ENCODE data around the gene CMTM4. TPM values are rescaled to one million over a fixed set of nuclear protein-coding genes. Genes with fewer than 3 reads are reported as not detected.
A peak's percentile ranks its signal among the peaks of the same experiment; 100 is the strongest.

The CMTM4 gene
- total RNA-seq, 1 experiment from 2014 or later = 0.71 TPM

GRCh38 chr16:66651474-66651765, 45.1 kb downstream of the CMTM4 start:
- DNase-seq = no peak
- Histone ChIP-seq H3K4me2 (ENCODE audit: low read depth, low read length, poor library complexity, severe bottlenecking) (peak overlapping the region; percentile 40), H3K9me3 (ENCODE audit: low read length) (no peaks in the 10 kb centered on the region), H3K9me2 (replicated peaks; ENCODE audit: insufficient read depth, low read length) (no peaks in the 10 kb centered on the region), H4K20me1 (ENCODE audit: insufficient read depth, low read depth, low read length) (no peaks in the 10 kb centered on the region), H3K27me3 (ENCODE audit: low read length) (no peaks in the 10 kb centered on the region), H2AFZ (ENCODE audit: low read length) (peak overlapping the region; percentile 44; the same call in 1 of the 2 replicates), H3K4me1 (ENCODE audit: low read length) (peaks cover 5% of the 10 kb centered on the region), H3K9ac (ENCODE audit: low read length) (no peak overlapping the region), H3K27ac (ENCODE audit: low read length) (no peak overlapping the region), H3K36me3 (ENCODE audit: insufficient read depth, low read length) (no peaks in the 10 kb centered on the region), H3K79me2 (ENCODE audit: low read length) (no peaks in the 10 kb centered on the region), H3K4me3 (ENCODE audit: low read length) (no peak overlapping the region; the same call in 1 of the 2 replicates)

- H3K4me3 ChIP-seq (ENCODE audit: low read length) = no peak overlapping the region; the same call in 1 of the 2 replicates
- peak overlapping the region; percentile 40 for H3K4me2 ChIP-seq (ENCODE audit: low read depth, low read length, poor library complexity, severe bottlenecking)
Measured at GRCh38 chr16:66650707-66651473, 45.7 kb downstream of the CMTM4 start.

GRCh38 chr16:66649636-66650205, 46.8 kb downstream of the CMTM4 start:
- no peak overlapping the region for H3K4me2 ChIP-seq (ENCODE audit: low read depth, low read length, poor library complexity, severe bottlenecking)
- peaks cover 5% of the 10 kb centered on the region for H3K4me1 ChIP-seq (ENCODE audit: low read length)
- H3K36me3 ChIP-seq (ENCODE audit: insufficient read depth, low read length) = no peaks in the 10 kb centered on the region
- no peaks in the 10 kb centered on the region for H3K9me3 ChIP-seq (ENCODE audit: low read length)
- no peak overlapping the region for H2AFZ ChIP-seq (ENCODE audit: low read length)
- no peak overlapping the region for H3K9ac ChIP-seq (ENCODE audit: low read length)
- no peaks in the 10 kb centered on the region for H3K79me2 ChIP-seq (ENCODE audit: low read length)
- no peak for DNase-seq
- H4K20me1 ChIP-seq (ENCODE audit: insufficient read depth, low read depth, low read length) = no peaks in the 10 kb centered on the region
- H3K9me2 ChIP-seq (replicated peaks; ENCODE audit: insufficient read depth, low read length) = no peaks in the 10 kb centered on the region
- H3K4me3 ChIP-seq (ENCODE audit: low read length) = no peak overlapping the region
- no peaks in the 10 kb centered on the region for H3K27me3 ChIP-seq (ENCODE audit: low read length)
- H3K27ac ChIP-seq (ENCODE audit: low read length) = no peak overlapping the region

More at GRCh38 chr16:66650707-66651473, 45.7 kb downstream of the CMTM4 start:
- DNase-seq = peak; percentile 94
- Histone ChIP-seq H4K20me1 (ENCODE audit: insufficient read depth, low read depth, low read length) (no peaks in the 10 kb centered on the region), H3K9ac (ENCODE audit: low read length) (no peak overlapping the region), H3K9me2 (replicated peaks; ENCODE audit: insufficient read depth, low read length) (no peaks in the 10 kb centered on the region), H3K36me3 (ENCODE audit: insufficient read depth, low read length) (no peaks in the 10 kb centered on the region), H3K9me3 (ENCODE audit: low read length) (no peaks in the 10 kb centered on the region), H3K79me2 (ENCODE audit: low read length) (no peaks in the 10 kb centered on the region), H2AFZ (ENCODE audit: low read length) (peak overlapping the region; percentile 44), H3K27me3 (ENCODE audit: low read length) (no peaks in the 10 kb centered on the region), H3K4me1 (ENCODE audit: low read length) (peaks cover 5% of the 10 kb centered on the region), H3K27ac (ENCODE audit: low read length) (no peak overlapping the region)

GRCh38 chr16:66649167-66649566, 47.4 kb downstream of the CMTM4 start:
- H3K4me1 ChIP-seq (ENCODE audit: low read length) = peaks cover 5% of the 10 kb centered on the region
- H3K9ac ChIP-seq (ENCODE audit: low read length) = no peak overlapping the region
- H2AFZ ChIP-seq (ENCODE audit: low read length) = no peak overlapping the region
- H3K4me2 ChIP-seq (ENCODE audit: low read depth, low read length, poor library complexity, severe bottlenecking) = no peak overlapping the region
- no peak for DNase-seq
- no peaks in the 10 kb centered on the region for H3K9me3 ChIP-seq (ENCODE audit: low read length)
- no peaks in the 10 kb centered on the region for H3K79me2 ChIP-seq (ENCODE audit: low read length)
- H3K27ac ChIP-seq (ENCODE audit: low read length) = no peak overlapping the region
- no peaks in the 10 kb centered on the region for H3K9me2 ChIP-seq (replicated peaks; ENCODE audit: insufficient read depth, low read length)
- no peaks in the 10 kb centered on the region for H4K20me1 ChIP-seq (ENCODE audit: insufficient read depth, low read depth, low read length)
- H3K27me3 ChIP-seq (ENCODE audit: low read length) = no peaks in the 10 kb centered on the region
- H3K4me3 ChIP-seq (ENCODE audit: low read length) = no peak overlapping the region
- no peaks in the 10 kb centered on the region for H3K36me3 ChIP-seq (ENCODE audit: insufficient read depth, low read length)

GRCh38 chr16:66647866-66648265, 48.7 kb downstream of the CMTM4 start:
- H3K36me3 ChIP-seq (ENCODE audit: insufficient read depth, low read length) = no peaks in the 10 kb centered on the region
- no peaks in the 10 kb centered on the region for H4K20me1 ChIP-seq (ENCODE audit: insufficient read depth, low read depth, low read length)
- H2AFZ ChIP-seq (ENCODE audit: low read length) = no peak overlapping the region
- no peaks in the 10 kb centered on the region for H3K79me2 ChIP-seq (ENCODE audit: low read length)
- H3K9me3 ChIP-seq (ENCODE audit: low read length) = no peaks in the 10 kb centered on the region
- no peaks in the 10 kb centered on the region for H3K27me3 ChIP-seq (ENCODE audit: low read length)
- H3K9me2 ChIP-seq (replicated peaks; ENCODE audit: insufficient read depth, low read length) = no peaks in the 10 kb centered on the region
- peaks cover 5% of the 10 kb centered on the region for H3K4me1 ChIP-seq (ENCODE audit: low read length)
- no peak for DNase-seq
- H3K9ac ChIP-seq (ENCODE audit: low read length) = no peak overlapping the region
- H3K4me2 ChIP-seq (ENCODE audit: low read depth, low read length, poor library complexity, severe bottlenecking) = no peak overlapping the region
- no peak overlapping the region for H3K4me3 ChIP-seq (ENCODE audit: low read length)
- no peak overlapping the region for H3K27ac ChIP-seq (ENCODE audit: low read length)

- DNase-seq = no peak
- H3K9ac ChIP-seq (ENCODE audit: low read length) = no peak overlapping the region
- no peaks in the 10 kb centered on the region for H3K9me2 ChIP-seq (replicated peaks; ENCODE audit: insufficient read depth, low read length)
- no peaks in the 10 kb centered on the region for H3K36me3 ChIP-seq (ENCODE audit: insufficient read depth, low read length)
- no peaks in the 10 kb centered on the region for H3K79me2 ChIP-seq (ENCODE audit: low read length)
- H3K9me3 ChIP-seq (ENCODE audit: low read length) = no peaks in the 10 kb centered on the region
- H3K4me2 ChIP-seq (ENCODE audit: low read depth, low read length, poor library complexity, severe bottlenecking) = no peak overlapping the region
- no peaks in the 10 kb centered on the region for H4K20me1 ChIP-seq (ENCODE audit: insufficient read depth, low read depth, low read length)
- no peak overlapping the region for H3K27ac ChIP-seq (ENCODE audit: low read length)
- no peaks in the 10 kb centered on the region for H3K27me3 ChIP-seq (ENCODE audit: low read length)
- no peaks in the 10 kb centered on the region for H3K4me1 ChIP-seq (ENCODE audit: low read length)
- no peak overlapping the region for H2AFZ ChIP-seq (ENCODE audit: low read length)
- no peak overlapping the region for H3K4me3 ChIP-seq (ENCODE audit: low read length)
Measured at GRCh38 chr16:66641387-66641786, 55.2 kb downstream of the CMTM4 start.

GRCh38 chr16:66640724-66641314, 55.7 kb downstream of the CMTM4 start:
- H2AFZ ChIP-seq (ENCODE audit: low read length) = no peak overlapping the region
- no peaks in the 10 kb centered on the region for H3K79me2 ChIP-seq (ENCODE audit: low read length)
- H3K4me3 ChIP-seq (ENCODE audit: low read length) = no peak overlapping the region
- H3K4me2 ChIP-seq (ENCODE audit: low read depth, low read length, poor library complexity, severe bottlenecking) = no peak overlapping the region
- H3K27ac ChIP-seq (ENCODE audit: low read length) = no peak overlapping the region
- H3K9ac ChIP-seq (ENCODE audit: low read length) = no peak overlapping the region
- no peaks in the 10 kb centered on the region for H3K9me3 ChIP-seq (ENCODE audit: low read length)
- no peaks in the 10 kb centered on the region for H3K36me3 ChIP-seq (ENCODE audit: insufficient read depth, low read length)
- no peaks in the 10 kb centered on the region for H3K9me2 ChIP-seq (replicated peaks; ENCODE audit: insufficient read depth, low read length)
- H4K20me1 ChIP-seq (ENCODE audit: insufficient read depth, low read depth, low read length) = no peaks in the 10 kb centered on the region
- no peaks in the 10 kb centered on the region for H3K27me3 ChIP-seq (ENCODE audit: low read length)
- no peak for DNase-seq
- H3K4me1 ChIP-seq (ENCODE audit: low read length) = no peaks in the 10 kb centered on the region

GRCh38 chr16:66639091-66639885, 57.3 kb downstream of the CMTM4 start:
- Histone ChIP-seq H3K27me3 (ENCODE audit: low read length) (no peaks in the 10 kb centered on the region), H3K9ac (ENCODE audit: low read length) (no peak overlapping the region), H3K79me2 (ENCODE audit: low read length) (no peaks in the 10 kb centered on the region), H3K4me2 (ENCODE audit: low read depth, low read length, poor library complexity, severe bottlenecking) (no peak overlapping the region), H3K36me3 (ENCODE audit: insufficient read depth, low read length) (no peaks in the 10 kb centered on the region), H3K9me2 (replicated peaks; ENCODE audit: insufficient read depth, low read length) (no peaks in the 10 kb centered on the region), H4K20me1 (ENCODE audit: insufficient read depth, low read depth, low read length) (no peaks in the 10 kb centered on the region), H3K4me1 (ENCODE audit: low read length) (no peaks in the 10 kb centered on the region), H2AFZ (ENCODE audit: low read length) (no peak overlapping the region), H3K4me3 (ENCODE audit: low read length) (no peak overlapping the region), H3K27ac (ENCODE audit: low read length) (no peak overlapping the region), H3K9me3 (ENCODE audit: low read length) (no peaks in the 10 kb centered on the region)
- DNase-seq = no peak
